ENCODE data around the gene FCGBP.

FCGBP gene

DNA sequence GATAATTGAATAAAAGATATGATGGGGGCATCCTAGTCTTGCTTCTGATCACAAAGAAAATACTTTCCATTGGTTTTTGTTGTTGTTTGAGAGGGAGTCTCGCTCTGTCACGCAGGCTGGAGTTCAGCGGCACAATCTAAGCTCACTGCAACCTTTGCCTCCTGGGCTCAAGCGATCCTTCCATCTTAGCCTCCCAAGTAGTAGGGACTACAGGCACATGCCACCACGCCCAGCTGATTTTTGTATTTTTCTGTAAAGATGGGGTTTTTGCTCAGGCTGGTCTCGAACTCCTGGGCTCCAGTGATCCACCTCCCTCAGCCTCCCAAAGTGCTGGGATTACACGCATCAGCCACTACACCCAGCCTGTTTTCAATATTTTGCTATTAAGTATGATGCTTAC, 19.5 kb upstream of the FCGBP start:
- TF ChIP-seq, protein P1, sequence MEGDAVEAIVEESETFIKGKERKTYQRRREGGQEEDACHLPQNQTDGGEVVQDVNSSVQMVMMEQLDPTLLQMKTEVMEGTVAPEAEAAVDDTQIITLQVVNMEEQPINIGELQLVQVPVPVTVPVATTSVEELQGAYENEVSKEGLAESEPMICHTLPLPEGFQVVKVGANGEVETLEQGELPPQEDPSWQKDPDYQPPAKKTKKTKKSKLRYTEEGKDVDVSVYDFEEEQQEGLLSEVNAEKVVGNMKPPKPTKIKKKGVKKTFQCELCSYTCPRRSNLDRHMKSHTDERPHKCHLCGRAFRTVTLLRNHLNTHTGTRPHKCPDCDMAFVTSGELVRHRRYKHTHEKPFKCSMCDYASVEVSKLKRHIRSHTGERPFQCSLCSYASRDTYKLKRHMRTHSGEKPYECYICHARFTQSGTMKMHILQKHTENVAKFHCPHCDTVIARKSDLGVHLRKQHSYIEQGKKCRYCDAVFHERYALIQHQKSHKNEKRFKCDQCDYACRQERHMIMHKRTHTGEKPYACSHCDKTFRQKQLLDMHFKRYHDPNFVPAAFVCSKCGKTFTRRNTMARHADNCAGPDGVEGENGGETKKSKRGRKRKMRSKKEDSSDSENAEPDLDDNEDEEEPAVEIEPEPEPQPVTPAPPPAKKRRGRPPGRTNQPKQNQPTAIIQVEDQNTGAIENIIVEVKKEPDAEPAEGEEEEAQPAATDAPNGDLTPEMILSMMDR (conservative IDR thresholded peaks at IDR 0.05) = no peak
- no peak overlapping the region for H3K27ac ChIP-seq

DNA sequence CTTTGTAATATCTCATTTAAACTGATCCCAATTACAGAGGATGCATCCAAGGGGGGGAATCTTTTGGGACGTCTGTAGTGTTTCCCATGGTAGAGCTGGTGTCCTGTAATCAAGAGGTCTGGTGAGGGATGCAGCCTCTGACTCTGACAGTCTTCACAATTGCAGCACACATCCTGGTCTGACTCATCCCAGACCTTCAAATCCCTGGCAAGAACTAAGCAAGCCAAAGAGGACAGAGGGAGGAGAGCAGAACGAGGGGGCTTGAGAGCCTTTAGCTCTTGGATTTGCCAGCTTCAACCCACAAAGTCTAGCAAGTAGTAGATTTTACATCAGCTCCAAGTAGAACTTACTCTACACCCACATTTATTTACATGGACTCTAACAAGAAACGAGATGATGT, 17.3 kb upstream of the FCGBP start:
- H3K27ac ChIP-seq = no peak overlapping the region
- TF ChIP-seq, protein P1 (conservative IDR thresholded peaks at IDR 0.05) = no peak

DNA sequence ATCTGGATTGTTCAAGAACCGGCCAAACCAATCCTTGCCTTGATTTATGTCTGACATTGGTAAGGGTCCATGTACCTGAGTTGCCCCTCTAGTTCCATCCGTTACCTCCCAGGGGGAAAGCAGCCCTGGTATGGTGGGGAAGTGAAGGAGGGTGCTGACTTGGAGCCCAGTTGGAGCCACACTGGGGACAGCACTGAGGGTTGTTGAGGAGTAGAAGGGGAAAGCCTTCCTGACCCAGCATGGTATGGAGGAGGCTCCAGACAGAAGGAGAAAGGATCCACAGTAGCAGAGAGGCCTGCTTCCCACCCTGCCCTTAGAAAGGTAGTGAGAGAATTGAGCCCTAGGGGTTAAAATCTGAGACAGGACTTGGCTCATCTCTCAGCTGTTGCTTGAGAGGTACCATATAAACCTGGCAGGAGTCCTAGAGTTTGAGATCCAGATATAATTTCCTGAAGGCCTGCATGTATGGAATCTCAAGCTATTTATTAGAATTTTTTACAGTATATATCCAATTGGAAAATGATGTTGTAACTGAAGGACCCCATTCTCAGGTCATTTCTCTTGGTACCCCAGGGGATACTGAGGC, 16.7 kb upstream of the FCGBP start:
- H3K27ac ChIP-seq = no peak overlapping the region
- TF ChIP-seq, protein P1 (conservative IDR thresholded peaks at IDR 0.05) = no peak

DNA sequence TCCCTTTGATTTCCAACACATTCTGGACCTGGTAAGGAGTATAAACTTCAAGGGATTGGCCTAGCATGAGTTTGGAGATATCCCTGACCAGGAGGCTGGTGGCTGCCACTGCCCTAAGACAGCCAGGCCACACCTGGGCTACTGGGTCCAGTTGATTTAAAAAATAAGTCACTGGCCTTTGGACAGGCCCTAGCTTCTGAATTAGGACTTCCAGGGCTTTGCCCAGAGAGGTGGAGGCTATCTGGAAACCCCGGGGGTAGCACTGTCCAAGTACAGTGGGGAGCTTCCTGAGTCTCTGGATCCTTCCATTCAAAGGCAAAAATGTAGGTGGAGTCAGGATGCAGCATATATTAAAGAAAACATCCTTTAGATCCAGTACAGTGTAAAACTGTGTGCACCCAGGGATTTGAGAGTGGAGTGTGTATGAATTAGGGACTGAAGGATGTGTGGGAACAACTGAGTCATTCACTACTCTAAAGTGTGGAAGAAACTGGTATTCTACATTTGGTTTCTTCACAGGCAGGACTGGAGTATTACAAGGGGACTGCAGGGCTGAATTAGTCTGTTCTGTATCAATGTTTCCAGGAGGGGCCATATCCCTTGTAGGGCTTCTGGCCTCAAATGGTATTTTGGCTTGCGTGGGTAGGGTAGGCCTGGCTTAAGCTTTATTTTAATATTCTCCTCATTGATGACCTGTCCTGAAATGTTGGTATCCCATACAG, 14.8 kb upstream of the FCGBP start:
- TF ChIP-seq, protein P1 (conservative IDR thresholded peaks at IDR 0.05) = no peak
- H3K27ac ChIP-seq = no peak overlapping the region

DNA sequence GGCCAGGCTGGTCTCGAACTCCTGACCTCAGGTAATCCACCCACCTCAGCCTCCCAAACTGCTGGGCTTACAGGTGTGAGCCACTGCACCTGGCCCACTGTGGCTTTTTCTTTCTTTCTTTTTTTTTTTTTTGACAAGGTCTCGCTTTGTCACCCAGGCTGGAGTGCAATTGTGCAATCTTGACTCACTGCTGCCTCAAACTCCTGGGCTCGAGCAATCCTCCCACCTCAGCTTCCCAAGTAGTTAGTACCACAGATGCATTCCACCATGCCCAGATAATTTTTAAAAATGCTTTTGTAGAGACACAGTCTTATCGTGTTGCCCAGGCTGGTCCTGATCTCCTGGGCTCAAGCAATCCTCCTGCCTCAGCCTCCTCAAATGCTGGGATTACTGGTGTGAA, 12.1 kb upstream of the FCGBP start:
- H3K27ac ChIP-seq = peak overlapping the region; percentile 92; the same call in 1 of the 2 replicates
- TF ChIP-seq, protein P1 (conservative IDR thresholded peaks at IDR 0.05) = no peak

DNA sequence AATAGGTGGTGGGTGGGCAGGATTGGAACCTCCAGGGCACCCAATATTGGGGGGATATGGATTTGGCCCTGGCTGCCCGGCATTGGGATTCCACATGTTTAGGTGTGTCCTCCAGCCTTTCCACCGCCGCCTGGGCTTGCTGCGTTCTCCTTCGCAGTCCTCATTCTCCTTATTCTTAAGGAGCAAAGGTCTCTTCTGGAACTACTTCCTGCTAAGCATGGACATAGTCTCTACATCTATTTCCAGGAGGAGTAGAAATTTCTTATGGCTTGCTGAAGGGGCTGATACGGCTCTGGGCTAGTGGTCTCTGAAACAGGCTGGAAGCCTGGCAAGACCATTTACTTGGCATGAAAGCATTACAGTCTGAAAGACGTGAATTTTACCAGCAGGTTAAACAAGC, 9.2 kb upstream of the FCGBP start:
- peak overlapping the region; percentile 92 for H3K27ac ChIP-seq
- TF ChIP-seq, protein P1 (conservative IDR thresholded peaks at IDR 0.05) = no peak

DNA sequence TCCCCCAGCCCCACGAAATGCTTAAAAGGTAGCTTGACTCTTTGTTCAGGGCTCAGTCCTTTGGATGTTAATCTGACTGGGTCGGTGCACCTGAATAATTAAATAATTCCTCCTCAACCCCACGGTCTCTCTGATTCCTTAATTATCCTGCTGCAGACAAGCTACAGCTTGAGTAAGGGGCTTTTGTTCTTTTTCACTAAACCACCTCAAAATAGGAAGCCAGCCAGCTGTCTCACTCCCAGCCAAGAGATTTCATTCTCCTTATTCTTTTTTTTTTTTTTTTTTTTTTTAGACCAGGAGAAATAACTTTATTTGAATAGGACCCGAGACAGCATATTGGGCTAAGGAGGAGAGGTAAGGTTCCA, 7.9 kb upstream of the FCGBP start:
- TF ChIP-seq, protein P1 (conservative IDR thresholded peaks at IDR 0.05) = no peak
- peak overlapping the region; percentile 92 for H3K27ac ChIP-seq

Data from VCaP (cell line).